NCI-H526 treated with DMSO at 0.1 percent for 48 hours (cell line): ENCODE measurements around the gene NRG3.

ENCODE experiments used
- DNase-seq: peaks from one replicate; lab custom pipeline; 2025; lab: John Stamatoyannopoulos, UW

Gene NRG3

DNA sequence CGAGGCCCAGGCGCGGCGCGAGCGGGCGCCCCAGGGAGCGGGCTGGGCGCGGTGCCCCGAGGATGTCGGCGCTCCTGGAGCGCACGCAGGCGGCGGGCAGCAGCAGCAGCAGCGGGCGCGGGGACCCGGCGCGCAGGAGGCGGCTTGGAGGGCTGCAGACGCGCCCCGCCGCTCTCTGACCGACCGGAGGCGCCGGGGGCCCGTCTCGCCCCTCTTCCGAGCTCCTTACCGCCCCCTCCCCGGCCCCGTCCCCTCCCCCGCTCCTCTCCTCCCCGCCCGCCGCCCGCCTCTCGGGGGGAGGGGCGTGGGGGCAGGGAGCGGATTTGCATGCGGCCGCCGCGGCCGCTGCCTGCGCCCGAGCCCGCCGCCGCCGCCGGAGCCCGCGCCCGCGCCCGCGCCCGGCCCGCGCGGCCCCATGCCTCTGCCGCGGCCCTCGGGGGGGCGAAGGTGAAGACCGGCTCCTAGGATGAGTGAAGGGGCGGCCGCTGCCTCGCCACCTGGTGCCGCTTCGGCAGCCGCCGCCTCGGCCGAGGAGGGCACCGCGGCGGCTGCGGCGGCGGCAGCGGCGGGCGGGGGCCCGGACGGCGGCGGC, at the start of gene NRG3:
Gene NRG3, plus strand, starts transcription at position 320 of the 592 bp plus-strand sequence.
- DNase-seq, result no peak

DNA sequence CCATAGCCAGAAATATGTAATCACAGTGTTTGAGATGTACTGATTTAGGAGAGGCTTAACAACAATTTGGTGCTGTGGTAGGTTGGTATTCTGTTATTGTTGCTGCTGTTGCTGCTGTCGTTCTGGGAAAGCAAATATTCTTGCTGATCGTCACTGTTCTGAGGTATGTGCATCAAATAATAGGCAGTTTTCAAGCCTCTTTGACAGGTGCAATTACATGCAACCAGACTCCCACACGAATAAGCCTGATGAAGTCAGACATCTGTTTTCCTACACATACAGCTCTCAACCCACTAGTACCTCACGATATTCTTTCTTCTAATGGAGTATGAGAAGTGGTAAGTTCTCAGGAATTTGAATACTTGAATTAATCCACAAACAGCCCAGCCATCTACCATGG, 46.7 kb upstream of the NRG3 start:
- no peak for DNase-seq

DNA sequence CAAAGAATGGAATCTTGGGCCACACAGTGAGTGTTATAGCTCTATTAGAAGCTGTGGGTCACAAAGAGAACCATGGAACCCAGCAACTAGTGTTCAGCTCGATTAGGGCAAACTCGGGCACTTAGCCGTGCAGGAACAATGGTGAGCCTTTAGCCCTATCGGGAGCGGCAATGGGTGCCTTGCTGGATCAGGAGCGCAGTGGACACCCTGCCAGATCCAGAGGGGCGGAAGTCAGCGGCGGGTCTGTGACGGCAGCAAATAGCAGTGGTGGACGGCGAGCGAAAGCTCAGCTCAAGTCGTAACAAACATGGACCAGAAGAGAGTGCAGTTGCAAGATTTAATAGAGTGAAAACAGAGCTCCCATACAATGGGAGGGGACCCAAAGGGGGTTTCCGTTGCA, 43.9 kb upstream of the NRG3 start:
- no peak for DNase-seq

DNA sequence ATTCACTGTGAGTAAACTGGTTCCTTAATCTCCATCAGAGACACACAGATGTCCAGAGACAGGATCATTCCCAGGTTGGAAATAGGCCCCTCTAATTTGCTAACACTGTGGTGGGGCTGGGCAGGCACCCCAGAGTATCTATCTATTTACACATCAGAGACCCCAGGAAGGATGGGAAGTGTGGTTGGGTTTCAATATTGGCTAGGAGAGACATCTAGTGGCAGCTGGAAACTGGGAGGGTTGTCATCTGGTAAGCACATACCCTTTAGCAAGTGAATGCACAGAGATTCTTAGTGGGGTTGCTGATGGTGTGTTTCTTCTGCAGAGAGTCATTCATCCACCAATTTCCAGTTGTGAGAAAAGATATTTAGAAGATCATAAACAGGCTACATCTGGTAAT, 36.0 kb upstream of the NRG3 start:
- no peak for DNase-seq

DNA sequence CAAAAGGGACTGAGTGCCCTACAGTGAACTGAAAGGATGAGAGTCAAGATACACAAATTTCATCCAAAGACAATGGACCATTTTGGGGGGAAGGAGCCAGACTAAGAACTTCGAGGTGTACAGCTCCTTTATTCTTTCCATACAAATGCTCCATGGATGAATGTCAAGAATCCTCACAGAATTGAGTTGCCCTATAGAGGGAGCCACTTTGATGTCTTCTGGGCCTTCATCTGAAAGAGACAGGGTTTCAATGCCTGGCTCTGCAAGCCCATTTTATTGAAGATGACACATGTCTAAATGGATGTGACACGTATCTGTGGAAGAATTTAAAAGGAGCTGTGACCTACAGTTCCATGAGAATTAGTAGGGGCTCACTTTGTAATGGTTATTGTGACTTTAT, 32.0 kb upstream of the NRG3 start:
- no peak for DNase-seq

DNA sequence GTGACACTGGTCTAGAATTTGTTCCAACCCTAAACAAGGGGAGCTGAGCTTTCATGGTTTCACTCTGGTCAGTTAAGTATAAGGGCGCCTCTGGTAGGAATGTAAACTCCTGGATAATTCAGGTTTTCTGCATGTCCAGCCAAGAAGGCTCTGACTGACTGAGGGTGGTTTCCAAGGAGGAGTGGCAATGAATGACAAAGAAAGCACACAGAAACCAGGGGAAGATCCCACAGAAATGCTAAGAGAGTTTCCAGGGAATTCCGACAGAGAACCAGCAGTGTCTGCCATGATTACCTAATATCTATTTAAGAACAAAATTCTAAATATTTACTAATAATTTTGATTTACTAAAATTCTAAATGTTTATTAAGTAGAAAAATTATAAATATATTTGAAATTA, 27.3 kb upstream of the NRG3 start:
- no peak for DNase-seq

DNA sequence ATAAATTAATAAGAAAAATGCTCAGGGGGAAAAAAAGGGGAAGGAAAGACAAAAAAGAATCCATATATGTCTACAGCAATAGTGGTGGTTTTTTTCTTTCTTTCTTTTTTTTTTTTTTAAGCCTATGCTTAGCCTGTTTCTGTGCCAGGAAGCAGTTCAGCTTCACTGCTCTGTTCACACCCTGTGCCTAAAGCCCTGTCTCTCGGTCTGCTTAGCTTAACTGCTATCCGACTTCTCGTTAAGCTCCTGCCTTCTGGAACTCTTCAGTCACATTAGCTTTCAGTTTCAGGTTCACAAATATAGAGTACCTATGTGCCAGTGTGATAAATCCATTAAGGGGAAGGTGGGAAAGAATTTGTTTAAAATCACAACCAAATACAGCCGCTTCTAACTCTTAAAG, 26.5 kb upstream of the NRG3 start:
- DNase-seq, result no peak

DNA sequence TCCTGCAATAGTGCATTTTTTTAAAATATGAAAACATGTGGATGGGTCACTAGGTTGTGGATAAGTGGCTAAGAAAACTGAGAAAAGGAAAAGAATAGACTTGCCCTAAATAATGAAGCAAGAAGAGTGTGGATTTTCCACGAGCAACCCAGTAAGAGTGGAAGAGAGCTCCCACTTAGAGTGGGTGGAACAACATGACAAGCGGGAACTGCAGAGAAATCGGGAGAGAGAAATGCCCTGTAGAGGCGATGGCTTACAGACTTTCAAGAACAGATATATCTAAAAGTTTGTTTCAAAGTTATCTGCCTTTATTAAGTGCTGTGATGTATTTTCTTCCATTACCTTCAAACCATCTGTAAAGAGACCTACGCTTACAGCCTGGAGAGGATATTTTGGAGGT, 26.1 kb upstream of the NRG3 start:
- no peak for DNase-seq

DNA sequence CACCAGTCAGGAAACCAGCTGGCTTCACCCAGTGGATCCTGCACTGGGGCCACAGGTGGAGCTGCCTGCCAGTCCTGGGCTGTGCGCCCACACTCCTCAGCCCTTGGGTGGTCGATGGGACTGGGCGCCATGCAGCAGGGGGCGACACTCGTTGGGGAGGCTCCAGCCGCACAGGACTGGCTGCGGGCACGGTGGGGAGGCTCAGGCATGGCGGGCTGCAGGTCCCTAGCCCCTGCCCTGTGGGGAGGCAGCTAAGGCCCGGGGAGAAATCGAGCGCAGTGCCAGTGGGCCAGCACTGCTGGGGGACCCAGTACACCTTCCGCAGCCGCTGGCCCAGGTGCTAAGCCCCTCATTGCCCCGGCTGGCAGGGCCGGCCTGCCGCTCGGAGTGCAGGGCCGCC, 12.4 kb upstream of the NRG3 start:
- DNase-seq, result no peak

DNA sequence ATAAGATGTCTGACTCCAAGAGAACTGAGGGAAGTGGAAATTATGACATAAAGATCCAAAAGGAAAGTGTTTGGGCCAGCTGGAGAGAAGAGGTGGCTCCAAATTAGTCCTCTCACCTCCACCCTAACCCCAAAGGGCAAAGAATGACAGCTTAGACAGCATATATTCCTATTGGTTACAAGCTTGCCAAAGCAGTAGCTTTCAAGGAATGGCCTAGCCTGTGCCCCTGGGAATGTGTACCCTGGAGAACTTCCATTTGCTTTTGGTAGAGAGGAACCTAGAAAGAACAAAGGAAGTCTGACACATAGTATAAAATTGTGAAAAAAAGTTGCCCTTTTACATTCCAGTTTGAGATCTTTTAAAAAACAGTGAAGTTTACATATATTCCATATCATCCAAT, 11.2 kb upstream of the NRG3 start:
- DNase-seq, result no peak

DNA sequence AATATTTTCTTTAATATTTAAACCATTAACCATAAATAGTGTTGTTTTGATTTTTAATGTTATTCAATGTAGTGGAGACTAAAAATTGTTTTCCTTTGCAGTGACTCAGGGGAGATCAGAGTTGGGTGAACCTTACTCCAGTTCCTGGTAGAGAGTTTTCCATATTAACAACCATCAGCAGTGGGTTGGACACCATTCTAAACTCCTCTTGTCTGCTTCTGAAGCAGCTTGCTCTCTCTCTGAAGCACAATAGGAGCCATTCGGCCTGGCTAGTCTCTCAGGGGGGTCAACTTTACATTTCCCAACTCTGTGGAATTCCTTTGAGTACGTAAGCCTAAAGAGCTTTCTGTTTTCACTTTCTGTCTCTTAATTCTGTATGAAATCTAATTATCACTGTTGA, 9.4 kb upstream of the NRG3 start:
- no peak for DNase-seq

DNA sequence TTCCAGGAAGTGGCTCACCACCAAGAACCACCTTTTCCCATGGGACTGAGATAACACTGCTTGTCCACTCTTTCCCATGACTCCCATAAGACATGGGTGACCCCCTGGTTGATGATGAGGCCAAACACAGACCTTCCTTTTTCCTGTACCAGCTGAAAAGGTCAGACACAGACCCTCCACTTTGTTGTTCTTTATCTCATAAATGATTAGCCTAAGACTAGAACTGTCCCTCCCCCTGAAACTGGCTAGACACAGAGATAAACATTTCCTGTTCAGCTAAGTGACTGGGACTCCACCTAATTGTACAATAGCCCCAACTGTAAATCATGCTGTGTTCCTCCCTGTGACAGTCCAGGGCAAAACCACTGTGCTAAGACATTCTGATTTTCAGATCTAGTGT, 8.2 kb upstream of the NRG3 start:
- no peak for DNase-seq

DNA sequence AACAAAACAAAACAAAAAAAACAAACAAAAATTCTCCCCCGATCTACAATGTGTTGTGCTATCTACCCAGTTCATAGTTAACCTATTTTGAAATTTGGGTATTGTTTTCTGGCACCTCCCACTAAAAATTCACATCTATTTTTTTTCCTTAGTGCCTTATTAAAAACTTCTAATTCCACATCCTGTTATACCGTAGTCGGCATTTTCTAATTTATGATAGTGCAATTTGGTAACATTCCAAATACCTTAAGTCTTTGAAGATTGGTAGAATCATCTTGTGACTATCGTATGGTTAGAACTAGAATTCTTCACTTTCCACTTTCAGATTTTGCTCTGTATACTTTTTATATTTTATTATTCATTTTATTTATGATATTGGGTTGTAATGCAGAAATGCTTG, 4.5 kb upstream of the NRG3 start:
- no peak for DNase-seq

DNA sequence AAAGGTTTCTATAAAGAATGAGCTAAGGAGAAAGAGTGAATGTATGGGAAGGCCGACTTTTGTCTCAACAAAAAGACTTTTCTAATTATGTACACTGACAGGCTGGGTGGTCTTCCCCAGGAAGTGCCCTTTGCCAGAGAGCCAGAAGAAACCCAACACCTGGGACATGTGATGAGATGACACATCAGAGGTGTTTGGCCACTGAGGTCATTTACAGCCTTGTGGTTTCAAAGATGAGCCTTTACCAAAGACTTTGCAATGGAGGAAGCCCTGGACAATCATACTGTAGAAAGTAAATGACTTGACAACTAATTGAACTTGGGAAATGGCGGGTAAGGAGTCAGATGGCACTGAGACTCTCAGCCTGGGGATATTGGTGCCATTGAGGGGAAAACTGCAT, 3.4 kb upstream of the NRG3 start:
- no peak for DNase-seq

DNA sequence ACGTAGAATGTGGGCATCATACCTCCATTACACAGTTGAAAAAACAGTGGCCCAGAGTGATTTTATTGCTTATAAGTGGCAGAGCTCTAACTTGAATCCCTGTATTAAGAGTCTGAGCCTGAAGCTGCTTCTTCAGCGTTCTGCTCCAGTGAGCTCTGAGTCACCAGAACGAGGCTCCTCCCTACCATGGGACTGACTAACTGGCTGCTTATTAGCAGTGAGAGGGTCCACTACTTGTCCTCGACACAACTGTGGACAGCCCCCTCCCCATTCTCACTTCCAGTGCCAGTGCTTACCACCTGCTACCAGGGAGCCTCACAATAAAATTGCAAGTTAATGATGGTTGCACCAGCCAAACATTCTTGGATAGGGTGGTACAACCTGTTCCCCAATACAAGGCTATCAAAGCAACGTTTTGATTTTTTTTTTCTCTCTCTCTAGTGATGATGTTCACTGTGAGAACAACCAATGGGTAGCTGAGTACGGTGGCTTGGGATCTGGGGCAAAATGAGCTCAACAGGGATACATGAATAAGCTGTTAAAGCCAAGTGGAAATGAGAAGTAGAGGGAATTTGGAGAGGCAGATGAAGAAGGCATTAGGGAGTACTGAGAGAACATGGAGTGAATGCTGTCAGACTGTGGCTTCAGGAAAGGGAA, 2.7 kb upstream of the NRG3 start:
- DNase-seq, result no peak

DNA sequence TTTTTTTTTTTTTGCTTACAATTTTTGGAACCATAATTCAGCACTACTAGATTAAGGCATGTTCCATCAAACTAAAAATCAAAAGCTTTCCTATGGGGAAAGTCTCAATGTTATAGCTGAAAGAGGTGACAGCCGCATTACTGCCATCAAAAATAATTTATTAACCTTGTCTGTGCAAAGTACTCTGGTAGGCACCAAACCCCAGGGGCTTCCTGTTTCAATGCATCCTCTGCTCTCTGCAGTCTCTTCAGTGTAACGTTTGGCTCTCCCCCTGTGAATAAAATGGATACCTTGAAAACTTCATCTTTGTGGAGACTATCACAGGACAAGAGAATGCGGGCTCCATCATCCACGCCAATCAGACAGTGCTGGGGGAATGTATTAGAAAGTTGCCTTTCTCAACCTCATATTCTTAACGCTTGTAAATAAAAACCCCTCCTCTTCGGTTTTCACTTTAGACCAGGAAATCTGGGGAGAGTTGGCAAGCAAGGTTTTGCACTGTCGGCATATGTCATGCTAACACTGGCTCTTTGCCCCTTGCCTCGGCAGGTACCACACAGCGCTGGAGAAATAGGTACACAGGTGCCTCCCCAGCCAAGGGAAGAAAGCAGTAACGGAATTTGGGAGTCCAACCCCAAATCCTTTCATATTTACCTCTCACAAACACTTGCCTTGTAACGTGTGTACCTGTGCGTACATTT, 1.6 kb upstream of the NRG3 start:
- DNase-seq, result no peak

DNA sequence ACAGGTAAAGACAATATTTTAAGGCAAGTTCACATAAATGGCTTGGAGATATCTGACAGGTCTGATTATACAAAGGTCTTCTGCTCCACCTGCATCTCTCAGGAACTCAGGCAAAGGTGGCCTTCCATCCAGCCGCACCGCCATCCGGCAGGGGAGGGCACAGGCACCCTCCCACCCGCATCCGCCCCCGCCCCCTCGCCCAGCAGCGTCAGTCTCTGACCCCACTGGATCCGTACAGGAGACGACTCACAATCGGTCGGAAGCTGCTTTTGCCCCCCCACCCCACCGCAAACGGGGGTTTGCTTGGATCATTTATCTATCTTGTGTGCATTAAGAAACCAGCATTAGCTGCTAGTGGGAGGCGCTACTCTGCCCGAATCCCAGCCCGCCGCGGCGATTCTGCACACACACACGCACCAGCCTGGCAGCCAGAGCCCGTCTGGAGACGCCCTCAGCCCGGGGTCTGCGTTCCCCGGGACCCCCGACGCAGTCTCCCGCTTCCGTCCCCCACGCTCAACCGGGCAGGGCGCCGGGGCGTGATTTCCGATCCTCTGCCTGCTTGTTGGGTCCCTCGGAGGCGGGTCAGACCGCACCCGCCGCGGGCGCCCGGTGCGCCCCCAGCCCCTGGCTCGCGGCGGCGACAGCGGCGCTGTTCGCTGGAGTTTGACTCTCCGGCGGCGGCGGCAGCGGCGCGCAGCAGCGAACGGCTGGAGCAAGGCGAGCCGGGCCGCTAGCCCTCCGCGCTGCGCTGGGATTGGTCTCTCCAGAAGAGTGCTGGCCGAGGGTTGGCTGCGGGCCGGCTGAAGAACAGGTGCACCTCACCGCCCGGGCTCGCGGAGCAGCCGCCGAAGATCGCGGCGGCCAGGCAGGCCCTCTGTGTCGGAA, 820 bp upstream of the NRG3 start:
- DNase-seq, result no peak

DNA sequence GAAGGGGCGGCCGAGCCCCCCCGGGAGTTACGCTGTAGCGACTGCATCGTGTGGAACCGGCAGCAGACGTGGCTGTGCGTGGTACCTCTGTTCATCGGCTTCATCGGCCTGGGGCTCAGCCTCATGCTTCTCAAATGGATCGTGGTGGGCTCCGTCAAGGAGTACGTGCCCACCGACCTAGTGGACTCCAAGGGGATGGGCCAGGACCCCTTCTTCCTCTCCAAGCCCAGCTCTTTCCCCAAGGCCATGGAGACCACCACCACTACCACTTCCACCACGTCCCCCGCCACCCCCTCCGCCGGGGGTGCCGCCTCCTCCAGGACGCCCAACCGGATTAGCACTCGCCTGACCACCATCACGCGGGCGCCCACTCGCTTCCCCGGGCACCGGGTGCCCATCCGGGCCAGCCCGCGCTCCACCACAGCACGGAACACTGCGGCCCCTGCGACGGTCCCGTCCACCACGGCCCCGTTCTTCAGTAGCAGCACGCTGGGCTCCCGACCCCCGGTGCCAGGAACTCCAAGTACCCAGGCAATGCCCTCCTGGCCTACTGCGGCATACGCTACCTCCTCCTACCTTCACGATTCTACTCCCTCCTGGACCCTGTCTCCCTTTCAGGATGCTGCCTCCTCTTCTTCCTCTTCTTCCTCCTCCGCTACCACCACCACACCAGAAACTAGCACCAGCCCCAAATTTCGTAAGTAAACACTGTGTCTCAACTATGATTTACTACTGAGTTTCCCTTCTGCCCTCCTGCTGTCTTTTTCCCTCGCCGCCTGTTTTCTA, 666 bp downstream of the NRG3 start:
- DNase-seq, result no peak

DNA sequence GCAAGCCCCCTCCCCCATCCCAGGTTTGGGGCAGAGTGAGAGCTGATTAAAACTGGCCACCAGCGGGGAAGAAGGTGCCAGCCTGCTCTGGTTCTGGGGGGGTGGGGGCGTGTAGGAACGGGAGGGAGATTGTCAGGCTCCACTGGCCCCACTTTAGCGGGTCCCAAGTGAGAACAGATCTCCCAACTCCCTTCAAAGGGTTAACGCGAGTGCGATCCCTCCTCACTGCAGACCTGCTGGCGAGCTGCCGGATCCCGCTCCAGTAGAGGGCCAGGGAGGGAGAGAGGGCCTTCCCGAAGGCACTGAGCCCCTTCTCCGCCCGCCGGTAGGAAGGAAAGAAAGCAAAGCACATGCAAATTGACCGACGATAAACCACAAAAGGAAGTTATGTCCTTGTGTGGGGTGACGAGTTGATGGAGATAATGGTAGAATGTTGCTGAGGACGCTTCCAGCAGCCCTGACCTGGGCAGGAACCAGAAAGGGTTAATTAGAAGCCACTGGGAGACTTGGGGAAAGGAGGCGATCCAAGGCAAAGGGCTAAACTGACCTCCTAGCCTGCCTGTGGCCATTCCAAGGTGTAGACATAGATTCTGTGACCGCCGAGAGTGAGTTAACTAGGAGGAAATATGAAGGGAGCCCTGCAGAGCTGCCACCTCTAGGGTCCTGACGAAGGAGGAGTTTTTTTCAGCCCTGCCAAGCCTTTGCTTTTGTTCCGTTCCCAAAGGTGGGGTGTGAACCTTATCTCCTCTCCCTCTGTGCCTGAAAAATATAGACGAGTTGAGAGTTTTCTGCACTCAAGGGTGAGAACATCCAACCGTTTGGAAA, 1.5 kb downstream of the NRG3 start:
- DNase-seq, result no peak

DNA sequence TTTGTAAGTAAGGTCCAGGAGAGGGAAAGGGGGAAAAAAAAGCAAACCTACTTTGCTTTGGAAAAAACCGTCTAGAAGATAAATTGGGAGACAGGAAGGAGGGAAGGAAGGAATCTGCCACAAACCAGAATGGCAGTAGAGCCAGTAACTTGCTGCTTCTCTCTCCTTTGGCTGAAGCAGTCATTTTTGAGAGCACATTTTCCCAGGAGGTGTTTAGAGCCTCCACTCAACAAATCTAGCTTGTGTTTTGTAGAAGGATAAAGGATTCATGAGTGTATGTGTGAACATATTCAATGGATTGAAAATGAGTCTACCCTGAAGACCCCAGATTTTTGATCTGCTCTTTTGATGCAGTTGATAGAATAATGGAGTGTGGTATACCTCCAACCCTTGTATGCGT, 2.6 kb downstream of the NRG3 start:
- DNase-seq, result no peak

DNA sequence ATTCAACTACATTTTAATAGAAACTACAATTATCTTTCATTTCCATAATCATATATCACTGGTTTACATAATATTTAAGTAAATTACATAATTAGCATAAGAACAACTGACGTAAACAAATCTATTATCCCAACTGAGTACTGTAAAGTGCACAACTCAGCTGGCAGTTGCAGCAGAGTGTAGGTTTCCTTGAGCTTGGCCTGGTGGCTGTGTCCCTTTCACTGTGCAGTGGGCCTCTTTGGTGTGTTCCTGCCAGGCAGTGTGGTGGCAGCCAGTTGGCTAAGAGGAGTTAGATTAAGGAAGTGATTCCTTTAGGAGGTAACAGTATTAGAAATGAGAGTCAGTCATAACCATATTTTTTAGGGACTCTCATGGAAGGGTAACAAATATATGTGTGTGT, 7.0 kb downstream of the NRG3 start:
- no peak for DNase-seq
